Measurements from ENCODE around the gene EPHA3.

DNA sequence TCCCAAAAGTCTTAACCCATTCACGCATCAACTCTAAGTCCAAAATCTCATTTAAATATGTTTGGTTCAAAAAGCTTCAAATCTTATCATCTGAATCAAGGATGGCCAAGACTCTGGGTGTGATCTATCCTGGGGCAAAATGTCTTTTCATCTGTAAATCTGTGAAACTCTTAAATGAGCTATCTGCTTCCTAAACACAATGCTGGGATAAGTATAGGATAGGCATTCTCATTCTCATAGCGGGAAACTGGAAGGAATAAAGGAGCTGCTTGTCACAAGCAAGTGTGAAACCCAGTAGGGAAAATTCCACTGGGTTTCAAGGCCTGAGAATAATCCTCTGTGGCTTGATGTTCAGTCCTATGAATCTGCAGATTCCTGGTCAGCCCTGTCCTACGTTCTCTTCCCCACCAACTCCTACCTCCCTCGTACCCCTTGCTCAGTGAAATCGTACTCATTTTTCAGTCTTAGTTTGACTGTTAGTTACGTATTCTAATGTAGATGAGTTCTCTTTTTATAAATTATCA is 156.7 kb downstream of the EPHA3 start:
- TF ChIP-seq CTCF (conservative IDR thresholded peaks at IDR 0.05) (no peak), ZFX (IDR thresholded peaks at IDR 0.05) (no peak)

All from C4-2B (cell line).